ENCODE measurements around the gene CACNA1E. TPM values are rescaled to one million over a fixed set of nuclear protein-coding genes. Genes with fewer than 3 reads are reported as not detected.
"Not testable (repeated sequence)": the region's sequence is repeated elsewhere in the genome, so short reads cannot be mapped to it uniquely, and the experiment has no call there.

Gene CACNA1E
- total RNA-seq, 2 experiments from 2014 or later: not detected

- no peaks in the 10 kb centered on the region for H3K9me3 Mint-ChIP-seq (ENCODE audit: low read depth)
- ChIA-PET CTCF (interaction anchor here (0.6 kb wide), 1 partner anchor 1093 kb away, joined by 3 read pairs; no protein-coding TSS in a partner anchor), POLR2A (no interaction called here)
- intact Hi-C loops (cut with DNase I, micrococcal nuclease): no loop called here
- no peaks in the 10 kb centered on the region for H3K4me1 Mint-ChIP-seq
- no peak for ATAC-seq
- H3K27me3 Mint-ChIP-seq: peaks cover 10% of the 10 kb centered on the region
- no peak overlapping the region for H3K4me3 Mint-ChIP-seq
- no peak for DNase-seq
- no peaks in the 10 kb centered on the region for H3K36me3 Mint-ChIP-seq (ENCODE audit: low read depth)
- no peak overlapping the region for H3K27ac Mint-ChIP-seq
Measured at GRCh38 chr1:181522864-181523263, 39.5 kb downstream of the CACNA1E start.

GRCh38 chr1:181525104-181525721 is 41.9 kb downstream of the CACNA1E start:
- Mint-ChIP-seq H3K36me3 (ENCODE audit: low read depth) (no peaks in the 10 kb centered on the region), H3K4me3 (no peak overlapping the region), H3K9me3 (ENCODE audit: low read depth) (peaks cover 9% of the 10 kb centered on the region), H3K27ac (no peak overlapping the region), H3K27me3 (peaks cover 12% of the 10 kb centered on the region), H3K4me1 (no peaks in the 10 kb centered on the region)
- intact Hi-C loops (cut with DNase I, micrococcal nuclease): no loop called here
- ChIA-PET POLR2A (no interaction called here), CTCF (no interaction called here)
- no peak for ATAC-seq
- DNase-seq: no peak

- H3K36me3 Mint-ChIP-seq (ENCODE audit: low read depth); DNase-seq; H3K4me1 Mint-ChIP-seq; CTCF ChIA-PET; H3K9me3 Mint-ChIP-seq (ENCODE audit: low read depth); POLR2A ChIA-PET; ATAC-seq; H3K27ac Mint-ChIP-seq; H3K27me3 Mint-ChIP-seq; H3K4me3 Mint-ChIP-seq; intact Hi-C loops (cut with DNase I, micrococcal nuclease): not testable (repeated sequence)
Measured at GRCh38 chr1:181528241-181528640, 44.9 kb downstream of the CACNA1E start.

- ChIA-PET CTCF (interaction anchor here (0.7 kb wide), 1 partner anchor 36 kb away, joined by 3 read pairs; no protein-coding TSS in a partner anchor), POLR2A (no interaction called here)
Measured at GRCh38 chr1:181531441-181531840, 48.1 kb downstream of the CACNA1E start.

GRCh38 chr1:181531951-181532600 is 48.8 kb downstream of the CACNA1E start:
- Mint-ChIP-seq H3K36me3 (ENCODE audit: low read depth) (no peaks in the 10 kb centered on the region), H3K9me3 (ENCODE audit: low read depth) (peaks cover 9% of the 10 kb centered on the region), H3K27me3 (peaks cover 12% of the 10 kb centered on the region), H3K4me3 (no peak overlapping the region), H3K27ac (no peak overlapping the region), H3K4me1 (no peaks in the 10 kb centered on the region)
- ChIA-PET POLR2A (no interaction called here), CTCF (interaction anchor here (0.5 to 1.1 kb wide), 3 partner anchors 34 to 101 kb away, joined by 3 read pairs; no protein-coding TSS in a partner anchor)
- ATAC-seq (no peak), DNase-seq (no peak)
- intact Hi-C loops (cut with DNase I, micrococcal nuclease): no loop called here

More at GRCh38 chr1:181531441-181531840, 48.1 kb downstream of the CACNA1E start:
- H3K4me1 Mint-ChIP-seq: no peaks in the 10 kb centered on the region
- peaks cover 11% of the 10 kb centered on the region for H3K27me3 Mint-ChIP-seq
- peaks cover 9% of the 10 kb centered on the region for H3K9me3 Mint-ChIP-seq (ENCODE audit: low read depth)
- H3K4me3 Mint-ChIP-seq: no peak overlapping the region
- H3K36me3 Mint-ChIP-seq (ENCODE audit: low read depth): no peaks in the 10 kb centered on the region
- H3K27ac Mint-ChIP-seq: no peak overlapping the region
- intact Hi-C loops (cut with DNase I, micrococcal nuclease): no loop called here
- ATAC-seq: no peak
- DNase-seq: no peak

- intact Hi-C loops (cut with DNase I, micrococcal nuclease): no loop called here
Measured at GRCh38 chr1:181538836-181539235, 55.5 kb downstream of the CACNA1E start.

GRCh38 chr1:181541458-181541857 is 58.1 kb downstream of the CACNA1E start:
- Mint-ChIP-seq H3K27ac (no peak overlapping the region), H3K4me1 (no peaks in the 10 kb centered on the region), H3K36me3 (ENCODE audit: low read depth) (no peaks in the 10 kb centered on the region), H3K9me3 (ENCODE audit: low read depth) (no peaks in the 10 kb centered on the region), H3K27me3 (peaks cover 21% of the 10 kb centered on the region), H3K4me3 (no peak overlapping the region)
- DNase-seq (no peak), ATAC-seq (no peak)
- ChIA-PET CTCF (no interaction called here), POLR2A (no interaction called here)
- intact Hi-C loops (cut with DNase I, micrococcal nuclease): no loop called here

More at GRCh38 chr1:181538836-181539235, 55.5 kb downstream of the CACNA1E start:
- no peaks in the 10 kb centered on the region for H3K36me3 Mint-ChIP-seq (ENCODE audit: low read depth)
- ChIA-PET POLR2A (no interaction called here), CTCF (interaction anchor here (0.7 kb wide), 1 partner anchor 98 kb away, joined by 3 read pairs; no protein-coding TSS in a partner anchor)
- ATAC-seq: no peak
- no peaks in the 10 kb centered on the region for H3K4me1 Mint-ChIP-seq
- H3K27ac Mint-ChIP-seq: no peak overlapping the region
- H3K27me3 Mint-ChIP-seq: peaks cover 20% of the 10 kb centered on the region
- H3K4me3 Mint-ChIP-seq: no peak overlapping the region
- no peaks in the 10 kb centered on the region for H3K9me3 Mint-ChIP-seq (ENCODE audit: low read depth)
- DNase-seq: no peak

GRCh38 chr1:181541947-181542346 is 58.6 kb downstream of the CACNA1E start:
- DNase-seq (no peak), ATAC-seq (no peak)
- ChIA-PET POLR2A (no interaction called here), CTCF (no interaction called here)
- intact Hi-C loops (cut with DNase I, micrococcal nuclease): no loop called here
- Mint-ChIP-seq H3K27me3 (peaks cover 25% of the 10 kb centered on the region), H3K9me3 (ENCODE audit: low read depth) (no peaks in the 10 kb centered on the region), H3K36me3 (ENCODE audit: low read depth) (no peaks in the 10 kb centered on the region), H3K27ac (no peak overlapping the region), H3K4me1 (no peaks in the 10 kb centered on the region), H3K4me3 (no peak overlapping the region)

- DNase-seq; H3K4me3 Mint-ChIP-seq; H3K27ac Mint-ChIP-seq; intact Hi-C loops (cut with DNase I, micrococcal nuclease); H3K4me1 Mint-ChIP-seq; CTCF ChIA-PET; H3K36me3 Mint-ChIP-seq (ENCODE audit: low read depth); ATAC-seq; POLR2A ChIA-PET; H3K9me3 Mint-ChIP-seq (ENCODE audit: low read depth): not testable (repeated sequence)
- H3K27me3 Mint-ChIP-seq: peaks cover 28% of the 10 kb centered on the region
Measured at GRCh38 chr1:181542406-181542805, 59.1 kb downstream of the CACNA1E start.

GRCh38 chr1:181545395-181545794 is 62.1 kb downstream of the CACNA1E start:
- H3K9me3 Mint-ChIP-seq (ENCODE audit: low read depth): no peaks in the 10 kb centered on the region
- POLR2A ChIA-PET: no interaction called here

GRCh38 chr1:181548497-181548896 is 65.2 kb downstream of the CACNA1E start:
- no peak for ATAC-seq
- intact Hi-C loops (cut with DNase I, micrococcal nuclease): no loop called here
- ChIA-PET POLR2A (no interaction called here), CTCF (no interaction called here)
- Mint-ChIP-seq H3K9me3 (ENCODE audit: low read depth) (no peaks in the 10 kb centered on the region), H3K27me3 (peaks cover 27% of the 10 kb centered on the region), H3K4me1 (no peaks in the 10 kb centered on the region), H3K4me3 (no peak overlapping the region), H3K27ac (no peak overlapping the region), H3K36me3 (ENCODE audit: low read depth) (no peaks in the 10 kb centered on the region)
- no peak for DNase-seq

More at GRCh38 chr1:181545395-181545794, 62.1 kb downstream of the CACNA1E start:
- Mint-ChIP-seq H3K4me3 (no peak overlapping the region), H3K4me1 (no peaks in the 10 kb centered on the region), H3K27ac (no peak overlapping the region), H3K36me3 (ENCODE audit: low read depth) (no peaks in the 10 kb centered on the region), H3K27me3 (peaks cover 31% of the 10 kb centered on the region)
- intact Hi-C loops (cut with DNase I, micrococcal nuclease): no loop called here
- DNase-seq (no peak), ATAC-seq (no peak)
- CTCF ChIA-PET: interaction anchor here (0.8 kb wide), 1 partner anchor 526 kb away, joined by 3 read pairs; no protein-coding TSS in a partner anchor

- H3K27me3 Mint-ChIP-seq: peaks cover 25% of the 10 kb centered on the region
- POLR2A ChIA-PET: no interaction called here
- H3K4me1 Mint-ChIP-seq: no peaks in the 10 kb centered on the region
- no peak overlapping the region for H3K27ac Mint-ChIP-seq
- no peaks in the 10 kb centered on the region for H3K36me3 Mint-ChIP-seq (ENCODE audit: low read depth)
- CTCF ChIA-PET: no interaction called here
- H3K9me3 Mint-ChIP-seq (ENCODE audit: low read depth): no peaks in the 10 kb centered on the region
- intact Hi-C loops (cut with DNase I, micrococcal nuclease): no loop called here
- no peak overlapping the region for H3K4me3 Mint-ChIP-seq
- DNase-seq: no peak
- ATAC-seq: no peak
Measured at GRCh38 chr1:181551249-181551648, 67.9 kb downstream of the CACNA1E start.
